Dendritic cell treated with granulocyte-macrophage colony-stimulating factor and Interleukin-4, amounts not matched to agents 40 ng/mL and 50 ng/mL, for 4 days (primary cell): Measurements from ENCODE around the gene CTNND2.
"Not testable (repeated sequence)": the region's sequence is repeated elsewhere in the genome, so short reads cannot be mapped to it uniquely, and the experiment has no call there.

Experiments
- H3K27ac Mint-ChIP-seq: one replicate; pipeline ENCODE4 v1.8.0; 2022; ENCODE audit warnings: mild to moderate bottlenecking, mixed read lengths
- H3K27me3 Mint-ChIP-seq: one replicate; pipeline ENCODE4 v1.8.0; 2022; ENCODE audit warnings: mild to moderate bottlenecking, mixed read lengths
- H3K36me3 Mint-ChIP-seq: one replicate; pipeline ENCODE4 v1.8.0; 2022; ENCODE audit warnings: low read depth, mixed read lengths
- H3K4me1 Mint-ChIP-seq: one replicate; pipeline ENCODE4 v1.8.0; 2022; ENCODE audit warnings: low read depth, mixed read lengths
- H3K4me3 Mint-ChIP-seq: one replicate; pipeline ENCODE4 v1.8.0; 2022; ENCODE audit warnings: mild to moderate bottlenecking, moderate library complexity, mixed read lengths
- H3K9me3 Mint-ChIP-seq: one replicate; pipeline ENCODE4 v1.8.0; 2022; ENCODE audit warnings: mixed read lengths
- intact Hi-C: fragments of 100-400 bp; cut with micrococcal nuclease; formaldehyde crosslinking; loops from one replicate; pipeline ENCODE4 v1.15.0; 2022

The CTNND2 gene

DNA sequence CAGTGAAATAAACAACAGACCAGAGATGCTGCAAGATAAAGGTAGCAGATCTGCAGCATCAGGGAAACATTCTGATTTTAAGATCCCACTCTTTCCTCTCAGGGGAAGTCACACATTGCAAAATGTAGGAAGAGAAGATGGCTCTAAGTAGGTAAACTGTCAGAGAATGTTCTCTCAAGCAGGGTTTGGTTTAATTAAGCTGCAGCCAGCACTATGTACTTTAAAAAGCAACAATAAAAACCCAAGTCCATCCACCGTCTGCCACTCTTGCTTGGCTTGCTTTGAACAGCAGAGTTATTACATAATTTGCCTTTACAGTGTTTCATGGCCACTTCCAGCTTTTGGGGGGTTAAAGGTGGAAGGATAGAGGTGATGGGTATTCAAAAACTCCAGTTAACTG is 800.0 kb downstream of the CTNND2 start:
- no peaks in the 10 kb centered on the region for H3K36me3 Mint-ChIP-seq
- intact Hi-C loops: no loop called here
- H3K27me3 Mint-ChIP-seq: no peaks in the 10 kb centered on the region
- no peak overlapping the region for H3K27ac Mint-ChIP-seq
- no peaks in the 10 kb centered on the region for H3K9me3 Mint-ChIP-seq
- no peak overlapping the region for H3K4me3 Mint-ChIP-seq
- H3K4me1 Mint-ChIP-seq: no peaks in the 10 kb centered on the region

GRCh38 chr5:11084111-11084510 is 820.1 kb downstream of the CTNND2 start:
- H3K9me3 Mint-ChIP-seq: peaks cover 10% of the 10 kb centered on the region
- H3K36me3 Mint-ChIP-seq: no peaks in the 10 kb centered on the region
- H3K27ac Mint-ChIP-seq: no peak overlapping the region
- intact Hi-C loops: no loop called here
- no peaks in the 10 kb centered on the region for H3K27me3 Mint-ChIP-seq
- H3K4me1 Mint-ChIP-seq: peaks cover 7% of the 10 kb centered on the region
- no peak overlapping the region for H3K4me3 Mint-ChIP-seq

DNA sequence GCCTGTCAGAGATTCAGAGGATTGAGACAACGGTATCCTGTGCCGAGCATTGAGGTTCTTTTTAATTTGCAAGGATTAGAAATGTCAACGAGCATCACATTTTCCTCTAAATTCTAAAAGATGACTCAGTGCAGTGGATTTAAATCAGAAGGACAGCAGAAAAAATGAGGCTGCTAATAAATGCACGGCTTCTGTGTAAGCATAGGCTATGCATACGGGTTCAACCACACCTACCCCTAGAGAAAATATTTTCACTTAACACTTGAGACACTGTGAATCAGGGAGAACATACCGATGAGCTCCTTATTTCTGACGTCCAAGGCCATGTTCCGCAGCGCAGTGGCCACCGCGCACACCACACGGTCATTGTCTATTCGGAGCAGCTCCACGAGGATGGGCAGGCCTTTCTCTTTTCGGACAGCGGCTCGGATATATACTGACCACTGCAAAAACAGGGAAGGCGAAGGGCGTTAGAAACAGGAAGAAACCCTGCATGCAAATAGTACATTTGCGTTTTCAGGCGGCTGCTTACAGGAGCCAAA is 821.8 kb downstream of the CTNND2 start:
- H3K9me3 Mint-ChIP-seq: peaks cover 2% of the 10 kb centered on the region
- intact Hi-C loops: no loop called here
- no peak overlapping the region for H3K4me3 Mint-ChIP-seq
- no peaks in the 10 kb centered on the region for H3K27me3 Mint-ChIP-seq
- no peaks in the 10 kb centered on the region for H3K36me3 Mint-ChIP-seq
- no peak overlapping the region for H3K27ac Mint-ChIP-seq
- H3K4me1 Mint-ChIP-seq: peaks cover 7% of the 10 kb centered on the region

GRCh38 chr5:11076945-11077613 is 827.2 kb downstream of the CTNND2 start:
- H3K27me3 Mint-ChIP-seq: peaks cover 7% of the 10 kb centered on the region
- no peak overlapping the region for H3K27ac Mint-ChIP-seq
- no peaks in the 10 kb centered on the region for H3K9me3 Mint-ChIP-seq
- intact Hi-C loops: no loop called here
- H3K4me3 Mint-ChIP-seq: no peak overlapping the region
- no peaks in the 10 kb centered on the region for H3K4me1 Mint-ChIP-seq
- no peaks in the 10 kb centered on the region for H3K36me3 Mint-ChIP-seq

- H3K27me3 Mint-ChIP-seq: peaks cover 7% of the 10 kb centered on the region
- no peak overlapping the region for H3K4me3 Mint-ChIP-seq
- H3K9me3 Mint-ChIP-seq: no peaks in the 10 kb centered on the region
- H3K36me3 Mint-ChIP-seq: no peaks in the 10 kb centered on the region
- intact Hi-C loops: no loop called here
- H3K4me1 Mint-ChIP-seq: no peaks in the 10 kb centered on the region
- no peak overlapping the region for H3K27ac Mint-ChIP-seq
Observed at GRCh38 chr5:11075035-11075805, 829.0 kb downstream of the CTNND2 start.

GRCh38 chr5:11072568-11072967 is 831.7 kb downstream of the CTNND2 start:
- Mint-ChIP-seq H3K27me3 (peaks cover 7% of the 10 kb centered on the region), H3K9me3 (no peaks in the 10 kb centered on the region), H3K36me3 (no peaks in the 10 kb centered on the region), H3K27ac (no peak overlapping the region), H3K4me3 (no peak overlapping the region), H3K4me1 (no peaks in the 10 kb centered on the region)
- intact Hi-C loops: no loop called here

- Mint-ChIP-seq H3K27me3 (peaks cover 7% of the 10 kb centered on the region), H3K27ac (no peak overlapping the region), H3K9me3 (no peaks in the 10 kb centered on the region), H3K4me3 (no peak overlapping the region), H3K4me1 (no peaks in the 10 kb centered on the region), H3K36me3 (no peaks in the 10 kb centered on the region)
- intact Hi-C loops: no loop called here
Observed at GRCh38 chr5:11072076-11072475, 832.2 kb downstream of the CTNND2 start.

- H3K4me3 Mint-ChIP-seq: no peak overlapping the region
- H3K27me3 Mint-ChIP-seq: peaks cover 3% of the 10 kb centered on the region
- H3K36me3 Mint-ChIP-seq: no peaks in the 10 kb centered on the region
- intact Hi-C loops: no loop called here
- no peaks in the 10 kb centered on the region for H3K9me3 Mint-ChIP-seq
- no peak overlapping the region for H3K27ac Mint-ChIP-seq
- H3K4me1 Mint-ChIP-seq: no peaks in the 10 kb centered on the region
Observed at GRCh38 chr5:11069041-11069440, 835.2 kb downstream of the CTNND2 start.

DNA sequence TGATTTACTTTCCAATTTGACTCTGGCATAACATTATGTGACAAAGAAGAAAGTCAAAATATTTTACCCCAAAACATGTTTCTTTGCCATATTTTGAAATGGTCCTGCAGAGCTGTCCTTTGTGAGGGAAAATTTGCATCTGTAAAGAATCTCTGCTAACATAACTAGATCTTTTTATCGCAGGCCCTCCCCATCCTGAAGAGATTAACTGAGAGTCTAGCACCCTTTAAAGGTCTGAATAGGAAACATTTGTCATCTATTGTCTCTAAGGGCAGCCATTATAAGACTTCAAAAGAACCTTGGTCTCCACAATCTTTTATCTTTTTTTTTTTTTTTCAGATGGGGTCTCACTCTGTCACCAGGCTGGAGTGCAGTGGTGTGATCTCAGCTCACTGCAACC is 838.5 kb downstream of the CTNND2 start:
- H3K36me3 Mint-ChIP-seq, H3K27ac Mint-ChIP-seq, H3K9me3 Mint-ChIP-seq, H3K27me3 Mint-ChIP-seq, intact Hi-C loops, H3K4me1 Mint-ChIP-seq, H3K4me3 Mint-ChIP-seq: not testable (repeated sequence)

DNA sequence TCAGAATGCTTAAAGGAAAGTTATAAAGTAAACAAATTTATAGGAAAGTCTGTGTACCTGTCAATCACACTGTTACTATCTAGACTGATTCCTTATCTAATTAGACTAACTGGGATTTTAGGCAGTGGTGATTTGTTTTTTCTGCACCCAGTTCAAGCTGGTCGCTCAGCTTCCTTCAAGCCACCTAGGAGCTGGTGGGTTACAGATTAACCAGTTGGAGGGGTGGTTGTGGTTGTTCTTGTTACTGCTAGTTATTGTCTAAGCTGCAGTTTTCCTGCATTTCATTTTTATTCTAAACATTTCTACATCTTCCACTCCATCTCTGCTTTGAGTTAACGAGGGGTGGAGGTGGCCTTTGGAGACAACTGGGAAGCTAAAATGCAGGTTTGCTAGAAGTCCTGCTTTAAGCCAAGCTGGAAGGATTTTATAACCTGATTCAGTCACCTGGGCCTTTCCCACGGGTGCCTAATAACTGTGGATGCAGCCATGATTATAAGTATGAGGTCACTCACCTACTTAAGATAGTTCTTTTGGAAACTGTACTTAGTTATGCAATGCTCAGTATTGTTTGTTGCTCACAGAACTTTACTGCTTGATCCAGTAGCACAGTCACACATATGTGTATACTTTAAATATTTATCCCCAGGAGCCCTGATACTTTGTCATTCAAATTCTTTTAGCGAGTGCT is 839.3 kb downstream of the CTNND2 start:
- Mint-ChIP-seq H3K27ac (no peak overlapping the region), H3K27me3 (no peaks in the 10 kb centered on the region), H3K9me3 (no peaks in the 10 kb centered on the region), H3K4me3 (no peak overlapping the region), H3K36me3 (no peaks in the 10 kb centered on the region), H3K4me1 (no peaks in the 10 kb centered on the region)
- intact Hi-C loops: no loop called here

DNA sequence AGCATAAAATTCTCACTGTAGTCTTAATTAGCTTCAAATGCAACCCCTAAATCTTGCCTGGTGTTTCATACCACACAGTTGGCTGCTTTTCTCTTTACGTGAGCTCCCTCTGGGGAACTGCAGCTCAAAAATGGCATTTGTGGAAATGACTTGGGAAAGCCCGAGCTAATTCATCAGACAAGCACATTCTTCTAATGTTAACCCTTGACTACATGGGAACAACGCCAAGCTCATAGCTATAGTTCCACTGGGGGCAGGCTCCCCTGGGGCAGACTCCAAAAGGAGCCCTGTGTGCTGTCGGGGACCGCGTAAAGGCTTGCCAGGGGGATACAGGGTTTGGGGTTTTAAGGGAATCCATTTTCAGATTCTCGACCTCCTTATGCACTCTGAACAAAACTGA is 841.8 kb downstream of the CTNND2 start:
- no peak overlapping the region for H3K4me3 Mint-ChIP-seq
- no peaks in the 10 kb centered on the region for H3K36me3 Mint-ChIP-seq
- intact Hi-C loops: no loop called here
- peaks cover 3% of the 10 kb centered on the region for H3K27me3 Mint-ChIP-seq
- no peak overlapping the region for H3K27ac Mint-ChIP-seq
- no peaks in the 10 kb centered on the region for H3K9me3 Mint-ChIP-seq
- H3K4me1 Mint-ChIP-seq: no peaks in the 10 kb centered on the region

DNA sequence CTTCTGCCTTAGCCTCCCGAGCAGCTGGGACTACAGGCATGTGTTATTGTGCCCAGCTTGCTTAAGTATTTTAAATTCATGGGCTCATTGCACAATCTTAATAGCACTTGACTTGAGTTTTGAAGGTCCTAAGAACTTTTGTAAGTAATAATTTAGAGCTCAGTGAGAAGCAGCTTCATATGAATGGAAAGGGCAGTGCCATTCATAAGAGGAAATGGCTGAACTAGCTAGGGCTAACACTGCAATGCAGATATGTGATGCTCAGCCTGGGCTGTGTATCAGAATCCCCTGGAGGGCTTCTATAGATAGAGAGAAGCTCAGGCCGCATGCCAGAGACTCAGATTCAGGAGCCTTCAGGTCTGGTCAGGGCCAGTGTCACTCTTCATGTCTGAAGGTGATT is 847.7 kb downstream of the CTNND2 start:
- intact Hi-C loops: no loop called here
- H3K4me3 Mint-ChIP-seq: no peak overlapping the region

DNA sequence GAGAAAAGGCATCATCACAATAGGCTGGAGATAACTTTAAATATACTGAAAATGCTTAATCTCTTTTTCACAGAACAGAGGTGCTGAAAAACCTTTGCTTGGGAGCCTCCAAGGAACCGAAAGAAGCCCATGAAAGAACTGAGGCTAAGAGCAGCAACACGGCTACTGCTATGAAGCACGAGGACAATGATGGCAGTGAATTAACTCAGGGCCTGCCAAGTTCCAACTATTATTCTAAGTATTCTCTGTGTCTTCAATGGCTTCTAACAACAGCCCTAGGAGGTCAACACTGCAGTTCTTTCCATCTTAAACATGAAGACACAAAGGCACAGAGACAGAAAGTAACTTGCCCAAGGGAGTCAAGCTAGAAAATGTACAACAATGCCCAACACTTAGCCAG is 850.2 kb downstream of the CTNND2 start:
- intact Hi-C loops: no loop called here
- H3K4me3 Mint-ChIP-seq: no peak overlapping the region
- no peak overlapping the region for H3K27ac Mint-ChIP-seq
- H3K4me1 Mint-ChIP-seq: peaks cover 9% of the 10 kb centered on the region
- H3K36me3 Mint-ChIP-seq: no peaks in the 10 kb centered on the region
- peaks cover 7% of the 10 kb centered on the region for H3K27me3 Mint-ChIP-seq
- no peaks in the 10 kb centered on the region for H3K9me3 Mint-ChIP-seq

More for the DNA sequence above, 847.7 kb downstream of the CTNND2 start:
- no peaks in the 10 kb centered on the region for H3K36me3 Mint-ChIP-seq
- H3K27ac Mint-ChIP-seq: no peak overlapping the region
- H3K9me3 Mint-ChIP-seq: no peaks in the 10 kb centered on the region
- peaks cover 7% of the 10 kb centered on the region for H3K27me3 Mint-ChIP-seq
- H3K4me1 Mint-ChIP-seq: no peaks in the 10 kb centered on the region

DNA sequence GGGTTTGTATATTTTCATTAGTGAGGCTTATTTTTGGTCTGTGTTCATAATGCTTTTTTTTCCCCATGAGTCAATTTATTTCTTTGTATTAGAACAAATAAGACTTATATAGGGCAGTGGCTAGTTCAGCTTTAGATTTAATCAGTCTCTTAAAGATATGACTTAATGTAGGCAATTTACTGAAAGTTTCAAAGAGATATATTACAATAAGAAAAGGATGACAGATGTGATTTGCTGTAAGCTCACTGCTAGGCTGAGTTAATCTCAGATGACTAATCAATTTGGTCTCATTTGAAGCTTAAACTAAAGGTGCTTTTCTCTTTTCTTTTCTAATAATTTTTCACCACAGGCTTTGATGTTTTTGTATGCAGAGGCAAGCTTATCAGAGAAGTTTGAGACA is 851.4 kb downstream of the CTNND2 start:
- Mint-ChIP-seq H3K27ac (no peak overlapping the region), H3K36me3 (no peaks in the 10 kb centered on the region), H3K4me1 (peaks cover 9% of the 10 kb centered on the region), H3K4me3 (no peak overlapping the region), H3K9me3 (no peaks in the 10 kb centered on the region), H3K27me3 (peaks cover 4% of the 10 kb centered on the region)
- intact Hi-C loops: no loop called here
